Vagina (tissue), 2 donors: ENCODE data around the gene AHSG. TPM values are rescaled to one million over a fixed set of nuclear protein-coding genes. Genes with fewer than 3 reads are reported as not detected.
"Not testable (repeated sequence)": the region's sequence is repeated elsewhere in the genome, so short reads cannot be mapped to it uniquely, and the experiment has no call there.

Experiments
- DNase-seq, 2 donors: peaks; one replicate each; pipeline ENCODE4 v3.0.0-alpha.2; 2017; ENCODE audit errors: extremely low spot score in 2 of 2
- H3K27ac ChIP-seq: fragments of 200-600 bp; sonication (generic); one replicate; pipeline ENCODE4 v1.5.1; 2019
- H3K27me3 ChIP-seq: fragments of 200-600 bp; sonication (generic); one replicate; pipeline ENCODE4 v1.5.1; 2019
- H3K36me3 ChIP-seq, 2 donors: fragments of 200-600 bp; sonication (generic); one replicate each; pipeline ENCODE4 v1.5.1; 2017 to 2019
- H3K4me1 ChIP-seq: fragments of 200-600 bp; sonication (generic); one replicate; pipeline ENCODE4 v1.5.1; 2019
- H3K4me3 ChIP-seq, 2 donors: fragments of 200-600 bp; sonication (generic); 1 replicate in 1 of 2; 2 replicates in 1 of 2; pipeline ENCODE4 v1.5.1; 2016 to 2019
- H3K9me3 ChIP-seq: fragments of 200-600 bp; sonication (generic); one replicate; pipeline ENCODE4 v1.5.1; 2019
- CTCF ChIP-seq, 3 experiments: fragments of 450-650 bp in 2 of 3; fragments of 200-600 bp in 1 of 3; sonication (generic) in 1 of 3; IDR thresholded peaks; one replicate each; pipeline ENCODE4 v1.5.1; 2017 to 2019; ENCODE audit warnings: antibody characterized with exemption in 3 of 3, mild to moderate bottlenecking in 2 of 3, moderate library complexity in 2 of 3
- POLR2A ChIP-seq, 2 donors: fragments of 450-650 bp; IDR thresholded peaks; one replicate each; pipeline ENCODE4 v1.6.1; 2017; ENCODE audit warnings: antibody characterized with exemption in 2 of 2, mild to moderate bottlenecking in 2 of 2, moderate library complexity in 2 of 2
- POLR2AphosphoS5 ChIP-seq, 2 donors: sonication (generic); formaldehyde crosslinking; IDR thresholded peaks; one replicate each; pipeline ENCODE4 v1.9.0; 2017; ENCODE audit warnings: antibody characterized with exemption in 2 of 2, mild to moderate bottlenecking in 2 of 2, low read depth in 1 of 2; ENCODE audit not compliant: insufficient read depth in 1 of 2
- intact Hi-C: fragments of 100-400 bp; cut with DNase I; formaldehyde crosslinking; loops from one replicate; pipeline ENCODE4 v1.15.1; 2023
- total RNA-seq: library from RNA; depleted of rRNA; stranded (reverse); fragments of >200 nt; gene quantifications from one replicate; pipeline ENCODE4 v1.2.3, GENCODE V29; 2016

Gene AHSG
- total RNA-seq, 1 donor from 2014 or later: not detected

- H3K36me3 ChIP-seq: peaks cover 0 to 91% of the 10 kb centered on the region in 2 donors
Measured at GRCh38 chr3:186577521-186577920, 35.3 kb upstream of the AHSG start.

GRCh38 chr3:186580785-186581184 lies 32.1 kb upstream of the AHSG start:
- H3K9me3 ChIP-seq: no peaks in the 10 kb centered on the region
- no peaks in the 10 kb centered on the region for H3K4me1 ChIP-seq
- H3K4me3 ChIP-seq: no peak overlapping the region
- no peak overlapping the region for H3K27ac ChIP-seq
- no peaks in the 10 kb centered on the region for H3K27me3 ChIP-seq
- peaks cover 0 to 95% of the 10 kb centered on the region in 2 donors for H3K36me3 ChIP-seq
- intact Hi-C loops: no loop called here
- no peak for DNase-seq
- TF ChIP-seq POLR2A (IDR thresholded peaks at IDR 0.05) (no peak), POLR2AphosphoS5 (IDR thresholded peaks at IDR 0.05; ENCODE audit: insufficient read depth in 1 of 2, low read depth in 1 of 2) (no peak), CTCF (IDR thresholded peaks at IDR 0.05) (no peak)

More at GRCh38 chr3:186577521-186577920, 35.3 kb upstream of the AHSG start:
- Histone ChIP-seq H3K27ac (no peak overlapping the region), H3K4me3 (no peak overlapping the region), H3K9me3 (no peaks in the 10 kb centered on the region), H3K27me3 (no peaks in the 10 kb centered on the region), H3K4me1 (no peaks in the 10 kb centered on the region)
- DNase-seq: no peak
- intact Hi-C loops: no loop called here
- TF ChIP-seq CTCF (IDR thresholded peaks at IDR 0.05) (no peak), POLR2A (IDR thresholded peaks at IDR 0.05) (no peak), POLR2AphosphoS5 (IDR thresholded peaks at IDR 0.05; ENCODE audit: insufficient read depth in 1 of 2, low read depth in 1 of 2) (no peak)

GRCh38 chr3:186582541-186582940 lies 30.3 kb upstream of the AHSG start:
- Histone ChIP-seq H3K27ac (no peak overlapping the region), H3K27me3 (no peaks in the 10 kb centered on the region), H3K4me1 (no peaks in the 10 kb centered on the region), H3K4me3 (no peak overlapping the region), H3K9me3 (no peaks in the 10 kb centered on the region), H3K36me3 (peaks cover 0 to 84% of the 10 kb centered on the region in 2 donors)
- no peak for TF ChIP-seq CTCF (IDR thresholded peaks at IDR 0.05)
- no peak for TF ChIP-seq POLR2AphosphoS5 (IDR thresholded peaks at IDR 0.05; ENCODE audit: insufficient read depth in 1 of 2, low read depth in 1 of 2)
- no peak for TF ChIP-seq POLR2A (IDR thresholded peaks at IDR 0.05)
- DNase-seq: no peak
- intact Hi-C loops: no loop called here

- no peak overlapping the region for H3K4me3 ChIP-seq
- no peak overlapping the region for H3K27ac ChIP-seq
- no peaks in the 10 kb centered on the region for H3K27me3 ChIP-seq
- intact Hi-C loops: no loop called here
- TF ChIP-seq CTCF (IDR thresholded peaks at IDR 0.05) (no peak), POLR2A (IDR thresholded peaks at IDR 0.05) (no peak), POLR2AphosphoS5 (IDR thresholded peaks at IDR 0.05; ENCODE audit: insufficient read depth in 1 of 2, low read depth in 1 of 2) (no peak)
- DNase-seq: no peak
- H3K36me3 ChIP-seq: peaks cover 0 to 71% of the 10 kb centered on the region in 2 donors
- H3K9me3 ChIP-seq: no peaks in the 10 kb centered on the region
- H3K4me1 ChIP-seq: no peaks in the 10 kb centered on the region
Measured at GRCh38 chr3:186583831-186584230, 29.0 kb upstream of the AHSG start.

GRCh38 chr3:186586245-186586644 lies 26.6 kb upstream of the AHSG start:
- H3K4me1 ChIP-seq, H3K27me3 ChIP-seq, H3K27ac ChIP-seq, H3K4me3 ChIP-seq, DNase-seq, H3K9me3 ChIP-seq, intact Hi-C loops: not testable (repeated sequence)
- peaks cover 0 to 50% of the 10 kb centered on the region in 2 donors for H3K36me3 ChIP-seq
